HEK293 (cell line): ENCODE data around the gene ARRB2.

Experiments
- EGR2 ChIP-seq: fragments of 450-650 bp; formaldehyde crosslinking; IDR thresholded peaks from 2 replicates; pipeline ENCODE4 v1.5.1; 2016; ENCODE audit warnings: low read depth, missing biosample characterization, missing genetic modification characterization
- HIC1 ChIP-seq: fragments of 450-650 bp; formaldehyde crosslinking; IDR thresholded peaks from 2 replicates; pipeline ENCODE4 v1.5.1; 2016; ENCODE audit warnings: missing biosample characterization, missing genetic modification characterization
- INSM2 ChIP-seq: fragments of 450-650 bp; formaldehyde crosslinking; IDR thresholded peaks from 2 replicates; pipeline ENCODE4 v1.5.1; 2016; ENCODE audit warnings: missing biosample characterization, missing genetic modification characterization
- PBX3 ChIP-seq: sonication (generic); formaldehyde crosslinking; IDR thresholded peaks from 2 replicates; pipeline ENCODE4 v1.8.1; 2022; ENCODE audit warnings: mild to moderate bottlenecking, moderate library complexity, missing genetic modification reagents
- WT1 ChIP-seq: fragments of 450-650 bp; formaldehyde crosslinking; IDR thresholded peaks from 2 replicates; pipeline ENCODE4 v1.5.1; 2016; ENCODE audit warnings: missing biosample characterization, missing genetic modification characterization
- ZBTB1 ChIP-seq: fragments of 450-650 bp; formaldehyde crosslinking; IDR thresholded peaks from 2 replicates; pipeline ENCODE4 v1.5.1; 2016; ENCODE audit warnings: missing biosample characterization, missing genetic modification characterization
- ZBTB49 ChIP-seq: fragments of 450-650 bp; formaldehyde crosslinking; IDR thresholded peaks from 2 replicates; pipeline ENCODE4 v1.5.1; 2016; ENCODE audit warnings: missing biosample characterization, missing genetic modification characterization, low read depth
- ZBTB8A ChIP-seq: fragments of 450-650 bp; formaldehyde crosslinking; IDR thresholded peaks from 2 replicates; pipeline ENCODE4 v1.5.1; 2016; ENCODE audit warnings: missing biosample characterization, missing genetic modification characterization
- ZNF138 ChIP-seq: fragments of 450-650 bp; formaldehyde crosslinking; IDR thresholded peaks from 2 replicates; pipeline ENCODE4 v1.5.1; 2016; ENCODE audit warnings: missing biosample characterization, missing genetic modification characterization, borderline replicate concordance
- ZNF16 ChIP-seq: fragments of 450-650 bp; formaldehyde crosslinking; IDR thresholded peaks from 2 replicates; pipeline ENCODE4 v1.5.1; 2016; ENCODE audit warnings: low read depth, missing biosample characterization, missing genetic modification characterization
- ZNF18 ChIP-seq: fragments of 450-650 bp; formaldehyde crosslinking; IDR thresholded peaks from 2 replicates; pipeline ENCODE4 v1.5.1; 2016; ENCODE audit warnings: missing biosample characterization, missing genetic modification characterization
- ZNF24 ChIP-seq: fragments of 450-650 bp; formaldehyde crosslinking; IDR thresholded peaks from 2 replicates; pipeline ENCODE4 v1.5.1; 2016; ENCODE audit warnings: missing biosample characterization, missing genetic modification characterization
- ZNF280C ChIP-seq: fragments of 450-650 bp; formaldehyde crosslinking; IDR thresholded peaks from 2 replicates; pipeline ENCODE4 v1.5.1; 2016; ENCODE audit warnings: missing biosample characterization, missing genetic modification characterization
- ZNF341 ChIP-seq: fragments of 450-650 bp; formaldehyde crosslinking; IDR thresholded peaks from 2 replicates; pipeline ENCODE4; 2016; ENCODE audit warnings: low read depth, missing biosample characterization, missing genetic modification characterization
- ZNF350 ChIP-seq: fragments of 450-650 bp; formaldehyde crosslinking; IDR thresholded peaks from 2 replicates; pipeline ENCODE4 v1.5.0; 2017; ENCODE audit warnings: missing biosample characterization, mild to moderate bottlenecking, missing genetic modification characterization
- ZNF354C ChIP-seq: fragments of 450-650 bp; formaldehyde crosslinking; IDR thresholded peaks from 2 replicates; pipeline ENCODE4 v1.5.1; 2016; ENCODE audit warnings: missing biosample characterization, missing genetic modification characterization, low read depth, borderline replicate concordance
- ZNF366 ChIP-seq: fragments of 450-650 bp; formaldehyde crosslinking; conservative IDR thresholded peaks from 2 replicates; pipeline ENCODE4 v1.5.1; 2016; ENCODE audit warnings: missing biosample characterization, missing genetic modification characterization
- ZNF394 ChIP-seq: fragments of 450-650 bp; formaldehyde crosslinking; IDR thresholded peaks from 2 replicates; pipeline ENCODE4 v1.5.1; 2016; ENCODE audit warnings: missing biosample characterization, missing genetic modification characterization, mild to moderate bottlenecking, moderate library complexity, borderline replicate concordance
- ZNF48 ChIP-seq: fragments of 450-650 bp; formaldehyde crosslinking; IDR thresholded peaks from 2 replicates; pipeline ENCODE4 v1.5.1; 2016; ENCODE audit warnings: missing biosample characterization, missing genetic modification characterization
- ZNF501 ChIP-seq: fragments of 450-650 bp; formaldehyde crosslinking; IDR thresholded peaks from 2 replicates; pipeline ENCODE4 v1.5.1; 2016; ENCODE audit warnings: missing biosample characterization, missing genetic modification characterization
- ZNF521 ChIP-seq: fragments of 450-650 bp; formaldehyde crosslinking; IDR thresholded peaks from 2 replicates; pipeline ENCODE4 v1.5.1; 2017; ENCODE audit warnings: missing biosample characterization, mild to moderate bottlenecking, missing genetic modification characterization
- ZNF548 ChIP-seq: fragments of 450-650 bp; formaldehyde crosslinking; IDR thresholded peaks from 2 replicates; pipeline ENCODE4 v1.5.1; 2016; ENCODE audit warnings: missing biosample characterization, missing genetic modification characterization
- ZNF555 ChIP-seq: fragments of 450-650 bp; formaldehyde crosslinking; conservative IDR thresholded peaks from 2 replicates; pipeline ENCODE4 v1.5.1; 2017; ENCODE audit warnings: missing biosample characterization, mild to moderate bottlenecking, missing genetic modification characterization, inconsistent platforms
- ZNF560 ChIP-seq: fragments of 450-650 bp; formaldehyde crosslinking; IDR thresholded peaks from 2 replicates; pipeline ENCODE4 v1.5.1; 2017; ENCODE audit warnings: missing biosample characterization, missing genetic modification characterization, borderline replicate concordance
- ZNF654 ChIP-seq: fragments of 450-650 bp; formaldehyde crosslinking; IDR thresholded peaks from 2 replicates; pipeline ENCODE4 v1.5.1; 2016; ENCODE audit warnings: low read depth, missing biosample characterization, missing genetic modification characterization
- ZNF777 ChIP-seq: fragments of 450-650 bp; formaldehyde crosslinking; IDR thresholded peaks from 2 replicates; pipeline ENCODE4 v1.5.1; 2017; ENCODE audit warnings: missing biosample characterization, missing genetic modification characterization, borderline replicate concordance
- ZSCAN5A ChIP-seq: fragments of 450-650 bp; formaldehyde crosslinking; IDR thresholded peaks from 2 replicates; pipeline ENCODE4 v1.5.1; 2016; ENCODE audit warnings: missing biosample characterization, missing genetic modification characterization

Gene ARRB2

GRCh38 chr17:4719684-4720221, 9.3 kb downstream of the ARRB2 start (continued):
- TF ChIP-seq HIC1 (tag by site-specific recombination) (peak; percentile 96), ZNF354C (tag by site-specific recombination) (no peak), EGR2 (tag by site-specific recombination) (no peak; the same call in 1 of the 2 replicates), ZNF350 (no peak), ZNF777 (tag by site-specific recombination) (no peak), ZNF560 (tag by site-specific recombination) (no peak), ZNF48 (tag by site-specific recombination) (no peak), ZBTB49 (tag by site-specific recombination) (no peak), ZSCAN5A (tag by site-specific recombination) (no peak), PBX3 (CRISPR knock-in tag) (no peak), ZNF24 (tag by site-specific recombination) (peak; percentile 72), INSM2 (peak; percentile 81), ZNF521 (tag by site-specific recombination) (no peak), ZNF501 (tag by site-specific recombination) (peak; percentile 47; the same call in 1 of the 2 replicates), ZNF280C (no peak), ZNF654 (tag by site-specific recombination) (no peak), ZNF16 (tag by site-specific recombination) (0 out of 2 replicates have a peak, but pooled peaks have one; percentile 18), WT1 (tag by site-specific recombination) (peak; percentile 95), ZNF548 (no peak), ZNF18 (tag by site-specific recombination) (peak; percentile 76), ZNF555 (tag by site-specific recombination) (no peak), ZNF138 (tag by site-specific recombination) (no peak), ZBTB1 (tag by site-specific recombination) (no peak), ZNF366 (tag by site-specific recombination) (peak; percentile 94), ZNF394 (tag by site-specific recombination) (peak; percentile 74; the same call in 1 of the 2 replicates), ZBTB8A (tag by site-specific recombination) (peak; percentile 79), ZNF341 (tag by site-specific recombination) (peak; percentile 87)
